ENCODE data around the gene PKN1.

- TF ChIP-seq, protein P1, sequence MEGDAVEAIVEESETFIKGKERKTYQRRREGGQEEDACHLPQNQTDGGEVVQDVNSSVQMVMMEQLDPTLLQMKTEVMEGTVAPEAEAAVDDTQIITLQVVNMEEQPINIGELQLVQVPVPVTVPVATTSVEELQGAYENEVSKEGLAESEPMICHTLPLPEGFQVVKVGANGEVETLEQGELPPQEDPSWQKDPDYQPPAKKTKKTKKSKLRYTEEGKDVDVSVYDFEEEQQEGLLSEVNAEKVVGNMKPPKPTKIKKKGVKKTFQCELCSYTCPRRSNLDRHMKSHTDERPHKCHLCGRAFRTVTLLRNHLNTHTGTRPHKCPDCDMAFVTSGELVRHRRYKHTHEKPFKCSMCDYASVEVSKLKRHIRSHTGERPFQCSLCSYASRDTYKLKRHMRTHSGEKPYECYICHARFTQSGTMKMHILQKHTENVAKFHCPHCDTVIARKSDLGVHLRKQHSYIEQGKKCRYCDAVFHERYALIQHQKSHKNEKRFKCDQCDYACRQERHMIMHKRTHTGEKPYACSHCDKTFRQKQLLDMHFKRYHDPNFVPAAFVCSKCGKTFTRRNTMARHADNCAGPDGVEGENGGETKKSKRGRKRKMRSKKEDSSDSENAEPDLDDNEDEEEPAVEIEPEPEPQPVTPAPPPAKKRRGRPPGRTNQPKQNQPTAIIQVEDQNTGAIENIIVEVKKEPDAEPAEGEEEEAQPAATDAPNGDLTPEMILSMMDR (conservative IDR thresholded peaks at IDR 0.05): no peak
- TF ChIP-seq ZFX (IDR thresholded peaks at IDR 0.05): no peak
Observed at GRCh38 chr19:14450876-14451275, 17.8 kb downstream of the PKN1 start.

Measured in C4-2B (cell line).